HepG2 (cell line): ENCODE measurements around the gene MAPK4. TPM values are rescaled to one million over a fixed set of nuclear protein-coding genes. Genes with fewer than 3 reads are reported as not detected.
"Not testable (repeated sequence)": the region's sequence is repeated elsewhere in the genome, so short reads cannot be mapped to it uniquely, and the experiment has no call there.

Experiments
- ATAC-seq: fragments of 200-7000 bp; cut with Tn5 transposase; 3 replicates; pipeline ENCODE4 v1.9.1; 2020; ENCODE audit warnings: mild to moderate bottlenecking, moderate library complexity
- BruUV-seq: library from RNA; stranded (reverse); fragments of 400-500 nt; replicated peaks from 2 replicates; lab custom pipeline; 2021; lab: Mats Ljungman, UMichigan
- CTCF ChIA-PET: fragments of 300-600 bp; formaldehyde crosslinking; extraction: SDS; loops from one replicate; lab custom pipeline; 2021; ENCODE audit warnings: low total read pairs, inconsistent platforms, low intra/inter-chr PET ratio; lab: Yijun Ruan, JAX
- POLR2A ChIA-PET: fragments of 350-600 bp; sonication (Branson Sonifier 250); formaldehyde crosslinking; loops from one replicate; lab custom pipeline; 2020; ENCODE audit warnings: antibody characterized with exemption, inconsistent platforms; lab: Yijun Ruan, JAX
- DNase-seq: peaks from one replicate; pipeline ENCODE4 v3.0.0-alpha.2; 2015; ENCODE audit warnings: low spot score
- FAIRE-seq: peaks from 3 replicates; lab custom pipeline; 2011; peaks lifted over from hg19 to GRCh38; lab: Jason Lieb, UNC
- H2AFZ ChIP-seq: one replicate; pipeline ENCODE4 v1.6.1; 2011; ENCODE audit warnings: low read length, inconsistent platforms
- H3K27ac ChIP-seq: fragments of 300-600 bp; 3 replicates; pipeline ENCODE4 v1.8.0; 2011; ENCODE audit warnings: mixed run types, mild to moderate bottlenecking, mixed read lengths, low read length, inconsistent platforms; ENCODE audit not compliant: insufficient read depth; ENCODE audit errors: extremely low read length
- H3K27me3 ChIP-seq, 2 experiments: fragments of 200-600 bp in 1 of 2; 2 replicates in 1 of 2; 3 replicates in 1 of 2; pipeline versions ENCODE4 v1.6.0 to v1.8.0; 2011; ENCODE audit warnings: low read length in 2 of 2, mild to moderate bottlenecking in 2 of 2, moderate library complexity in 2 of 2, inconsistent platforms in 1 of 2; ENCODE audit not compliant: insufficient read depth in 2 of 2, control insufficient read depth in 1 of 2
- H3K36me3 ChIP-seq, 2 experiments: fragments of 200-600 bp in 1 of 2; replicated peaks in 1 of 2; 2 replicates in 1 of 2; 3 replicates in 1 of 2; pipeline versions ENCODE4 v1.5.1 to v1.8.0; 2011; ENCODE audit warnings: low read length in 2 of 2, inconsistent platforms in 1 of 2; ENCODE audit not compliant: insufficient read depth in 2 of 2, control insufficient read depth in 1 of 2
- H3K4me1 ChIP-seq: 2 replicates; pipeline ENCODE4 v1.5.1; 2012; ENCODE audit warnings: low read length, inconsistent platforms; ENCODE audit not compliant: insufficient read depth
- H3K4me2 ChIP-seq: 2 replicates; pipeline ENCODE4 v1.6.0; 2011; ENCODE audit warnings: low read depth, low read length, inconsistent platforms
- H3K4me3 ChIP-seq, 3 experiments: fragments of 200-600 bp in 1 of 3; sonication (generic), shearing (Covaris generic) in 1 of 3; replicated peaks in 1 of 3; 2 replicates each; pipeline ENCODE4 v1.5.1; 2011 to 2016; ENCODE audit warnings: low read length in 3 of 3, inconsistent platforms in 2 of 3, low read depth in 2 of 3, mild to moderate bottlenecking in 2 of 3, control low read depth in 1 of 3, mixed read lengths in 1 of 3; ENCODE audit not compliant: insufficient read depth in 1 of 3
- H3K79me2 ChIP-seq: one replicate; pipeline ENCODE4 v1.6.1; 2011; ENCODE audit warnings: low read length, inconsistent platforms; ENCODE audit not compliant: insufficient read depth
- H3K9ac ChIP-seq: 2 replicates; pipeline ENCODE4 v1.6.0; 2011; ENCODE audit warnings: mild to moderate bottlenecking, low read depth, low read length, inconsistent platforms; ENCODE audit not compliant: insufficient read depth
- H3K9me3 ChIP-seq: 2 replicates; pipeline ENCODE4 v1.5.1; 2012; ENCODE audit warnings: mild to moderate bottlenecking, low read length
- H4K20me1 ChIP-seq: 2 replicates; pipeline ENCODE4 v1.6.0; 2011; ENCODE audit warnings: inconsistent platforms, mild to moderate bottlenecking, low read length, moderate library complexity; ENCODE audit not compliant: insufficient read depth
- ATF5 ChIP-seq: sonication (generic); formaldehyde crosslinking; IDR thresholded peaks from 2 replicates; pipeline ENCODE4 v1.4.0; 2020; ENCODE audit warnings: mild to moderate bottlenecking, low read depth, missing genetic modification reagents
- BHLHE40 ChIP-seq: IDR thresholded peaks from 2 replicates; pipeline ENCODE4 v1.6.1; 2011; ENCODE audit warnings: low read length, improper control_type of control experiment
- CBFB ChIP-seq: sonication (generic); formaldehyde crosslinking; IDR thresholded peaks from 2 replicates; pipeline ENCODE4 v1.4.0; 2020; ENCODE audit warnings: missing genetic modification reagents
- ZBTB39 ChIP-seq: sonication (generic); formaldehyde crosslinking; IDR thresholded peaks from 2 replicates; pipeline ENCODE4 v1.5.0; 2020; ENCODE audit warnings: missing genetic modification reagents
- WGBS: methylation state at CpG from one replicate; pipeline ENCODE4 v1.1.6; 2017; ENCODE audit warnings: low lambda C conversion rate; 5-methylcytosine and 5-hydroxymethylcytosine counted together
- in situ Hi-C: cut with HindIII; loops from 2 replicates; pipeline ENCODE4 v1.10.0; 2017; ENCODE audit warnings: low pct_unique_long_range_greater_than_20kb; ENCODE audit not compliant: extremely low pct_ligation_motif_present
- intact Hi-C: fragments of 100-400 bp; cut with micrococcal nuclease; formaldehyde crosslinking; loops from one replicate; pipeline ENCODE4 v1.10.0; 2022; ENCODE audit not compliant: unreplicated experiment
- polyA plus RNA-seq, 8 experiments: library from polyadenylated mRNA; depleted of rRNA in 3 of 8; stranded (reverse) in 7 of 8; unstranded in 1 of 8; fragments of >200 nt; fragmentation: Illumina TruSeq in 4 of 8; extraction: Trizol in 4 of 8; gene quantifications; 2 replicates each; pipeline versions ENCODE4 v1.2.1 to v1.2.3, GENCODE V29; 2011 to 2016; ENCODE audit warnings: low read depth in 4 of 8, missing spikeins in 1 of 8, mixed read lengths in 1 of 8; ENCODE audit not compliant: insufficient read depth in 1 of 8
- total RNA-seq, 5 experiments: library from RNA; depleted of rRNA; stranded (reverse); fragments of >200 nt; fragmentation: Illumina TruSeq; extraction: Trizol; gene quantifications; 2 replicates each; pipeline ENCODE4 v1.2.3, GENCODE V29; 2016; ENCODE audit warnings: low read depth in 1 of 5

The MAPK4 gene
- total and polyA plus RNA-seq, 2 of the 13 experiments (the other 11 are each of a cell fraction or from before 2014, with no cell fraction given): not detected

DNA sequence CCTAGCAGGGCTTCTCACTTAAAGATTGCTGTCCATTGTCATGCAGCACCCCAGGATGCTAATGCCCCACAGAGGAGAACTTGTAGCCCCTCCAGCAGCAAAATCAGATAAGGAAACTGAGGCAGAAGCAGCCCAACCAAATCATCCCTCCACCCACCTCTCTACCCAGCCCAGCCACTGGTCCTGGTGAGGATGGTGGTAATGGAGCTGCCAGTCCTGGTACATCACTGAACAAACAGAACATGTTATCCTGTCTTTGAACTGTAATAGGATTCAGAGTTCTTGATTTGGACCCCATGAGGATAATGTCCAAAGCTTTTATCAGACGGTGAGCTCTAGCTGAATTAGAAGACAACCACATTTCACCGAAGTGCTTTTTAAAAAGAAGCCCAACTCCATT is 146.8 kb downstream of the MAPK4 start (continued):
- no peak for TF ChIP-seq ZBTB39 (CRISPR knock-in tag)

GRCh38 chr18:50707297-50707696 is 147.4 kb downstream of the MAPK4 start:
- H3K4me2 ChIP-seq, H2AFZ ChIP-seq, H3K9ac ChIP-seq, H3K4me3 ChIP-seq, CTCF ChIA-PET, POLR2A ChIA-PET, ATAC-seq, BruUV-seq, FAIRE-seq, H3K36me3 ChIP-seq, H3K27me3 ChIP-seq, H4K20me1 ChIP-seq, in situ Hi-C loops, H3K27ac ChIP-seq, H3K79me2 ChIP-seq, H3K4me1 ChIP-seq, intact Hi-C loops, H3K9me3 ChIP-seq, DNase-seq: not testable (repeated sequence)
- 44% methylated on average over 7 of the region's 7 CpGs for WGBS

DNA sequence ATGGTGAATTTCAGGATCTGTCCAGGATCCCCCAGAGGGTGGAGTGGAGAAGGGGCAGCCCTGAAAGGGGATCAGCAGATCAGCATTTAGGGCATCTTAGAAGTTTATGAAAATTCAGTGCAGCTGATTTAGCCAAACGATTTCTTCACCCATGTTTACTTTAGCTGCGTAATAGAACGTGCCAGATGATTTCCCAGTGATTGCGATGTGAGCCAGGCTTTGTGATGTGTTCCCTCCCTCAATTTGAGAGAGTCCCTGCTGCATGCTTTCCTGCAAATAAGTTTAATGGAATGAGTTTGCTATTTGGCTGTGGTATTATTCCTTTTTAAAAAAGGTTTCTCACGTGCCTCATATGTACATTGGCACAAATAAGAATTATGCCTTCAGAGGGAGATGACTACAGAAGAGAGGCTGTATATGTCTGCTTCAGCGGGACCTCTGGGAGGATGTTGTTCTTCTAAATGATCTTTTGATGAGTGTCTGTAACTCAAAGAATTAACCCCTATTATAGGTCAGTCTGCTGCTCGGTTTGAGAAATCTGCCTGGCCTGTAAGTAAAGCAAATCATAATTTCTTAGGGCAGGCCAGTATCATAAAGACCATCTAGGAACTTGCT is 148.1 kb downstream of the MAPK4 start:
- intact Hi-C loops (no loop called here), in situ Hi-C loops (no loop called here)
- FAIRE-seq (no peak), DNase-seq (no peak), ATAC-seq (no peak)
- 12% methylated on average over 7 of the region's 7 CpGs for WGBS
- Histone ChIP-seq H3K4me1 (no peaks in the 10 kb centered on the region), H3K4me3 (no peak overlapping the region), H3K9ac (no peak overlapping the region), H3K27me3 (no peaks in the 10 kb centered on the region; a peak in 2 of 5 replicates), H3K9me3 (no peaks in the 10 kb centered on the region), H4K20me1 (no peaks in the 10 kb centered on the region), H3K36me3 (no peaks in the 10 kb centered on the region), H3K79me2 (no peaks in the 10 kb centered on the region), H2AFZ (no peak overlapping the region), H3K27ac (no peak overlapping the region), H3K4me2 (no peak overlapping the region)
- ChIA-PET POLR2A (no interaction called here), CTCF (no interaction called here)
- TF ChIP-seq CBFB: no peak
- TF ChIP-seq BHLHE40: peak; percentile 40; the same call in 1 of the 2 replicates
- no peak for TF ChIP-seq ATF5 (CRISPR knock-in tag)
- no TSS peak for BruUV-seq
